HG02943 (cell line): ENCODE results near the gene CDR2.
"Not testable (repeated sequence)": the region's sequence is repeated elsewhere in the genome, so short reads cannot be mapped to it uniquely, and the experiment has no call there.

ENCODE experiments used
- ATAC-seq: cut with Tn5 transposase; IDR thresholded peaks from one replicate; pipeline ENCODE4 v1.9.1; 2021; ENCODE audit warnings: mild to moderate bottlenecking, low read depth, moderate library complexity; ENCODE audit not compliant: unreplicated experiment

CDR2 gene

GRCh38 chr16:22379656-22380055 is 5.2 kb upstream of the CDR2 start:
- ATAC-seq, result no peak

GRCh38 chr16:22375963-22376640 is 1.7 kb upstream of the CDR2 start:
- no peak for ATAC-seq

- ATAC-seq, result no peak
These were observed 921 bp upstream of the CDR2 start for GRCh38 chr16:22375117-22375962.

- peak; percentile 29 for ATAC-seq
These were observed 633 bp downstream of the CDR2 start for GRCh38 chr16:22373662-22374310.

GRCh38 chr16:22372882-22373661 is 1.3 kb downstream of the CDR2 start:
- ATAC-seq, result no peak

- no peak for ATAC-seq
These were observed 4.2 kb downstream of the CDR2 start for GRCh38 chr16:22370038-22370820.

- no peak for ATAC-seq
These were observed 5.1 kb downstream of the CDR2 start for GRCh38 chr16:22369221-22369811.

- not testable (repeated sequence) for ATAC-seq
These were observed 6.1 kb downstream of the CDR2 start for GRCh38 chr16:22368200-22368826.

- ATAC-seq, result no peak
These were observed 7.5 kb downstream of the CDR2 start for GRCh38 chr16:22366889-22367288.

GRCh38 chr16:22366371-22366770 is 8.0 kb downstream of the CDR2 start:
- ATAC-seq, result no peak

GRCh38 chr16:22364241-22364640 is 10.2 kb downstream of the CDR2 start:
- ATAC-seq, result no peak

- no peak for ATAC-seq
These were observed 13.3 kb downstream of the CDR2 start for GRCh38 chr16:22360963-22361659.

GRCh38 chr16:22359679-22360078 is 14.7 kb downstream of the CDR2 start:
- ATAC-seq, result no peak

- ATAC-seq, result no peak
These were observed 16.4 kb downstream of the CDR2 start for GRCh38 chr16:22358000-22358399.

GRCh38 chr16:22357635-22357971 is 16.8 kb downstream of the CDR2 start:
- peak; percentile 55 for ATAC-seq

GRCh38 chr16:22356930-22357634 is 17.3 kb downstream of the CDR2 start:
- peak; percentile 16 for ATAC-seq

- no peak for ATAC-seq
These were observed 18.9 kb downstream of the CDR2 start for GRCh38 chr16:22355487-22355908.
